ENCODE measurements around the gene PRPS1.

DNA sequence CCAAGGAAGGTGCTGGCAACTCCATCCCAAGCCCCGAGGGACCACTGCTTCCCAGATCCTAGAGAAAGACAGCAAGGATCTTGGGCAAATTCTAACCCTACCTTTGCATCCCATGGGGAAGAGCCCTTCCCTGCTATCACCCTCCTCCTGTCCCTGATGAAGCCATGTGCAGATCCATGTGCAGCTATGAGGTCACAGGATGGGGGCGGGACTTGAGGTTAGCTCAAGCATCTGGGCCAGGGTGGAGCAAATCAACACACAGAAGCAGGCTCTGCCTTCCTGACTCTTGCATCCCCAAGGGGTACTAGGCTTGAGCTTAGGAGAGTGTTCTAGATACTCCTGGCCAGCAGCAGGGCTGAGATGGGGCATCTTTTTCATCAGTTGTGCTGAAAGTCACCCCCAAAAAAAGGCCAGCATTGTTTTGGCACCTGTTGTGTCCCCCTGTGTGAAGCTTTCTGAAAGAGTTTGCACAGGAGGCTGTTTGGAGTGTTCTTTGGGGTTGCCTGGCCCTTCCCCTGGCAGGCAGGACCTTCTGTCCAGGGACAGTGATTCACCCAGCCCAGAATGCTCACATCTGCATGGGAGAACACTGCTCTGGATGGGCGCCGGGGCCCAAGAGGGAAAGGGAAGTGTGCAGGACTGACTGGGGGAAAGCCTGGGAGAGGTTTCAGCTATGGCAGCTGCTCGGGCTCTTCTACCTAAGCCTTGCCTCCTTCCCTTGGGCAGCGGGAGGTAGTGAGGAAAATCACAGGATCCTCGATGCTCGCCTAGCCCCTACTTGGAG, 50.8 kb downstream of the PRPS1 start:
- TF ChIP-seq CTCF (tag by site-specific recombination; IDR thresholded peaks at IDR 0.05), result no peak
- TF ChIP-seq RBAK (tag by site-specific recombination; IDR thresholded peaks at IDR 0.05), result no peak
- no peak for TF ChIP-seq ZBTB1 (tag by site-specific recombination; IDR thresholded peaks at IDR 0.05)
- TF ChIP-seq KLF10 (tag by site-specific recombination; IDR thresholded peaks at IDR 0.05), result no peak
- no peak for TF ChIP-seq ZNF24 (tag by site-specific recombination; IDR thresholded peaks at IDR 0.05)
- TF ChIP-seq ZNF274 (IDR thresholded peaks at IDR 0.05; ENCODE audit: low read length), result no peak
- no peak for TF ChIP-seq ZNF274 (tag by site-specific recombination; IDR thresholded peaks at IDR 0.05; ENCODE audit: borderline replicate concordance)
- TF ChIP-seq REST (tag by site-specific recombination; IDR thresholded peaks at IDR 0.05), result no peak
- no peak for TF ChIP-seq SP7 (tag by site-specific recombination; IDR thresholded peaks at IDR 0.05)
- no peak for TF ChIP-seq ZNF530 (tag by site-specific recombination; IDR thresholded peaks at IDR 0.05; ENCODE audit: low read depth)
- TF ChIP-seq, protein P1, sequence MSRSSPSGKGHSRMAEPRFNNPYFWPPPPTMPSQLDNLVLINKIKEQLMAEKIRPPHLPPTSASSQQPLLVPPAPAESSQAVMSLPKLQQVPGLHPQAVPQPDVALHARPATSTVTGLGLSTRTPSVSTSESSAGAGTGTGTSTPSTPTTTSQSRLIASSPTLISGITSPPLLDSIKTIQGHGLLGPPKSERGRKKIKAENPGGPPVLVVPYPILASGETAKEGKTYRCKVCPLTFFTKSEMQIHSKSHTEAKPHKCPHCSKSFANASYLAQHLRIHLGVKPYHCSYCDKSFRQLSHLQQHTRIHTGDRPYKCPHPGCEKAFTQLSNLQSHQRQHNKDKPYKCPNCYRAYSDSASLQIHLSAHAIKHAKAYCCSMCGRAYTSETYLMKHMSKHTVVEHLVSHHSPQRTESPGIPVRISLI (tag by site-specific recombination; IDR thresholded peaks at IDR 0.05), result no peak

All from HEK293 (cell line).